Urinary bladder (tissue), 4 donors: Measurements from ENCODE around the gene RMND5A. TPM values are rescaled to one million over a fixed set of nuclear protein-coding genes. Genes with fewer than 3 reads are reported as not detected.

Experiments used
- DNase-seq: peaks from one replicate; pipeline ENCODE4 v3.0.0-alpha.2; 2015; ENCODE audit errors: extremely low spot score
- H3K27ac ChIP-seq: one replicate; pipeline ENCODE4 v1.5.1; 2013; ENCODE audit warnings: low read depth, mild to moderate bottlenecking, moderate library complexity
- H3K36me3 ChIP-seq: one replicate; pipeline ENCODE4 v1.6.1; 2013; ENCODE audit warnings: mild to moderate bottlenecking, moderate library complexity; ENCODE audit not compliant: insufficient read depth
- H3K4me1 ChIP-seq: one replicate; pipeline ENCODE4 v1.6.1; 2013; ENCODE audit warnings: mild to moderate bottlenecking, moderate library complexity; ENCODE audit not compliant: insufficient read depth
- H3K4me3 ChIP-seq: one replicate; pipeline ENCODE4 v1.5.1; 2013; ENCODE audit warnings: low read depth, low read length
- WGBS: extraction: QIAGEN DNeasy Blood & Tissue Kit; methylation state at CpG from one replicate; pipeline ENCODE4 v1.1.7; 2013; 5-methylcytosine and 5-hydroxymethylcytosine counted together
- polyA plus RNA-seq: library from polyadenylated mRNA; stranded (reverse); fragments of 200-250 nt; gene quantifications from one replicate; pipeline ENCODE4 v1.2.3, GENCODE V29; 2013
- total RNA-seq: library from RNA; depleted of rRNA; stranded (reverse); fragments of >200 nt; gene quantifications from one replicate; pipeline ENCODE4 v1.2.3, GENCODE V29; 2014
- donor health status: healthy with polysubstance abuse.
- donor health status: healthy.

Gene RMND5A
- total and polyA plus RNA-seq, 2 donors = 15.0 to 67.7 TPM

DNA sequence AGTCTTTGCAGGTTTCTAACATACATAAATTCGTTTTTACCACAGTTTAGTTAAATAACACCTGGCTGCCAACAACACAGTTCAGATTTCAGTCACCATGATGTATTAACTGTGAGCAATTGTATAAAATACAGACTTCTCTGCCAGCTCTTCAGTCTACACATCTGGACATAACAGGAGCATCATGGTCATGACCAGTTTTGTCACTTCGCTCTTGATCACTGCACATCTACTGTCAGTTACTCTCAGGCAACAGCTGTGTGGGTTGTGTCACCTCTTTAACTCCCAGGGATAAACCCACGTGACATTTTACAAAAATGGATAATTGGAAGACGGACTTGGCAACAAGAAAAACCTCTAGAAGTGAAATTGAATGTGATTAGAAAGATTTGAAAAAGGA lies 40.3 kb downstream of the RMND5A start:
- no peak overlapping the region for H3K4me3 ChIP-seq
- WGBS = 86% methylated on average over 4 of the region's 4 CpGs
- no peaks in the 10 kb centered on the region for H3K4me1 ChIP-seq
- no peak overlapping the region for H3K27ac ChIP-seq
- H3K36me3 ChIP-seq = no peaks in the 10 kb centered on the region
- DNase-seq = no peak

DNA sequence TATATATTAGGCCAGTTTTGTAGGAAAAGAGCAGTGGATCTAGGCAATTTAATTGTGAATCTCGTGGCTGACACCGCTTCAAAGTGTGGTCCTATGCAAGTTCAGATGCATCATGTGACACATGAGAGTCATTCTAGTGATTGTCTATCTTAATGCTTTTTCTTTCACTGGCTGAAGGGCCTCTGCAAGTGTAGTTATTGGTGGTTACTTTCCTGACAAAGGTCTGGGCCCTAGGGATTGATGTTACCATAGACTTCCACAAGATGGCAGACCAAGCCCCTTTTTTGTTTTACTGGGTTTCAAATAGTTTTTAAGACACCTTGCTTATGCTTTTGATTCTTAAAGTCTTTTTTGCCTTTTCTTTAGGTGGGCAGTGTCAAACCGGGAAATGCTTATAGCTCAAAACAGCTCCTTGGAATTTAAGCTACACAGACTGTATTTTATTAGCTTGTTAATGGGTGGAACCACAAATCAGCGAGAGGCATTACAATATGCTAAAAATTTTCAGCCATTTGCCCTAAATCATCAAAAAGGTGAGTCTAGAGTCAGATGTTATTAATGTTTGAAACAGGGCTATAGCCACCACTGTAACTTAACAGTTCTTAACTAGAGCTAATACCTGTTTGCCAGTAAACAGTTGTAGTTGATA lies 44.7 kb downstream of the RMND5A start:
- 70% methylated on average over 4 of the region's 4 CpGs for WGBS
- DNase-seq = no peak
- Histone ChIP-seq H3K36me3 (peaks cover 2% of the 10 kb centered on the region), H3K27ac (no peak overlapping the region), H3K4me3 (no peak overlapping the region), H3K4me1 (no peaks in the 10 kb centered on the region)

DNA sequence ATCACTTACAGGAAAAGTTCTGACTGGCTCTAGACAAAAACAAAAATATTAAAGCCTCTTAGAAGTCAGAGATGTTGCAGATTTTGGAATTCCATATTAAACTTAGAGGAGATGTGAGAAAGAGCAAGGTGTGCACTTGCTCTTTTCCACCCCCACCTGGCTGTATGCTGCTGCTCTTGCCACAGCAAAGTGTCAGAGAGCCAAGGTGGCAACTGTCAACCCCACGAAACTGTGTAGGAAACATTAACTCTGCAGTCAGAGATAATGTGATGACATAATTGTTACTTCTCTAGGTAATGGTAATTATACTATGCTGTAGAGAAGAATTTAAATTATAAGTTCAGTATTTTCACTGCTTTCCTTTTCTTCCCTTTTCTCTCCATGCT lies 45.2 kb downstream of the RMND5A start:
- Histone ChIP-seq H3K4me1 (no peaks in the 10 kb centered on the region), H3K4me3 (no peak overlapping the region), H3K36me3 (peaks cover 2% of the 10 kb centered on the region), H3K27ac (no peak overlapping the region)
- DNase-seq = no peak
- 83% methylated on average over 1 of the region's 1 CpG for WGBS

DNA sequence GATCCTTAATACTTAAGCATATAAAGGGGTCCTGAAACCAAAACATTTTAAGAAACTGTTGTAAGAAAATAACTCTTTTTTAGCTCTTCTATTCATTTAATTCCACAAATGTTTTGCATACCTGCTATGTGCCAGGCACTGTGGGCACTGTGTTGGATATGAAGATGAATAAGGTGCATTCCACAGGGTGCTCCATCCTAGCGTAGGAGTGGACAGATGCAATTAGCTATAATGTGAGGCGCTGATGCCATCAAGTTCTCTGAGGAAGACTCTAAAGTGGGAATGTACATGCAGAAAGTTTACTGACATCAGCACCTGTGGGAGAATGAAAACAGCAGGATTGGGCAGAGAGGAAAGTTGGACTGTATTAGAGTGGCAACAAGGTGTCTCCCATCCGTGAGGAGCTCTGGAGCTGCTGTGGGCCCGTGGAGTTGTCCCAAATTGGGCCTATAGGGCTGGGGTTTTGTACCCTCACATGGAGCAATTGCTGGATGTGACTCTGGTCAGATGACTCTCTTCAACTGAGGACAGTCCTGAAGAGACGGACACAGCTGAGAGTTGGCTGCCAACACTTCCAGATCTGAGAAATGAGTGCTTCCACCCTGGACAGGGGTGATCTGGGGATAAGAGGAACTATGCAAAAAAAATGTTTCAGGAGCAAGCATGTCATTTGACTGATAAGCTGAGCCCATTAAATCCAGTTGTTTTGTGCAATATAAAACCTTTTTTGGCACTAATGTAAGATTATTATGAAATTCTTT lies 48.3 kb downstream of the RMND5A start:
- Histone ChIP-seq H3K36me3 (peaks cover 9% of the 10 kb centered on the region), H3K4me3 (no peak overlapping the region), H3K27ac (no peak overlapping the region), H3K4me1 (no peaks in the 10 kb centered on the region)
- no peak for DNase-seq
- WGBS = 84% methylated on average over 5 of the region's 5 CpGs

DNA sequence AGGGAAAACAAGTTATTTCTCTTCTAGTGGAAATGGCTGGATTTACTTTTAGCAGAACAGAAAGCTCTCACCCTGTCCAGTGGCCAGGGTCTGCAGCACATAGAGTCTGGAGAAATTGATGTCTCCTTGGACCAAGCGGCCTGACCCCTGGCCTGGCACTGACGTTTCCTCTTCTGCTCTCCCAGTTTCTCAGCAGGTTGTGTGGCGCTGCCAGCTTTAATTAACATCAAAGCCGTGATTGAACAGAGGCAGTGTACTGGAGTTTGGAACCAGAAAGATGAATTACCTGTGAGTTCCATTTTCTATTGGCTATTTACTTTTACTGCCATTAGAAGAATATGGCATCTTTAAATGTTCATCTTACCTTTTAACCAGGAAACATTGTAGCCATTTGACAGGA lies 49.7 kb downstream of the RMND5A start:
- peaks cover 9% of the 10 kb centered on the region for H3K36me3 ChIP-seq
- DNase-seq = no peak
- WGBS = 89% methylated on average over 4 of the region's 4 CpGs

DNA sequence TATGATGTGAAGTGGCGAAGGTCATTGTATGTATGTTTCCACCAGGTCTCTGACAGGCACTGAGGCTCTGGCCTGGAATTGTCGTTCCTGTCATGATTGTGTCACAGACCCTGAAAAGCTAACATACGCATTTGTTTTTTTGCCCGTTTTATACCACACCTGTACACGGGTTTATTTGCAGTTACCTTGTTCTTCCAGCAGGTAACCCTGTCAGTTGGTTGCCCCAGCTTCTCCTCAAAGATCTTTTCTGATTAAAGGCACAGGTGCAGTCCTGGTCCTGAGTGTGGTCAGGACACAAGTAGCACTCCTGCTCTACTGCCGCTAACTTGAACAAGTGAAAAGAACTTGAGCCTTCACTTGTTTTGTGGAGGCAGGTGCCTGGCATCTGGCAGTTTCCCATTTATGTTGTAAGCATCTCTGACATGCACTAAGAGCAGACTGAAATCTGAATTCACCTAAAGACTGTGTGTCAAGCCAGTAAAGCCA lies 50.8 kb downstream of the RMND5A start:
- H3K4me1 ChIP-seq = no peaks in the 10 kb centered on the region
- no peak overlapping the region for H3K27ac ChIP-seq
- WGBS = 92% methylated on average over 6 of the region's 6 CpGs
- no peak for DNase-seq
- no peak overlapping the region for H3K4me3 ChIP-seq
- H3K36me3 ChIP-seq = peaks cover 9% of the 10 kb centered on the region

More for the DNA sequence above, 49.7 kb downstream of the RMND5A start:
- Histone ChIP-seq H3K27ac (no peak overlapping the region), H3K4me1 (no peaks in the 10 kb centered on the region), H3K4me3 (no peak overlapping the region)

DNA sequence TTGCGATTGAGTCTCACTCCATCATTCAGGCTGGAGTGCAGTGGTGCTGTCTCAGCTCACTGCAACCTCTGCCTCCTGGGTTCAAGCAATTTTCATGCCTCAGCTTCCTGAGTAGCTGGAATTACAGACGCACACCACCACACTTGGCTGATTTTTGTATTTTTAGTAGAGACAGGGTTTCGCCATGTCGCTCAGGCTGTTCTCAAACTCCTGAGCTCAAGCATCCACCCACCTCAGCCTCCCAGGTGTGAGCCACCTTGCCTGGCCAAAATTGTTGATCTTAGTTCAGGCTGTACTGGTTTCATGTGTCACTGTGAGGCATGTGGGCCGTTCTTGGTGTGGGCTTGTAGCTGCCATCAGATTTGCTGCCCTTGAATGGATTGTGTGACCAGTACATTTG lies 52.5 kb downstream of the RMND5A start:
- Histone ChIP-seq H3K4me1 (no peaks in the 10 kb centered on the region), H3K36me3 (peaks cover 10% of the 10 kb centered on the region), H3K27ac (no peak overlapping the region), H3K4me3 (no peak overlapping the region)
- DNase-seq = no peak
- 74% methylated on average over 5 of the region's 5 CpGs for WGBS

DNA sequence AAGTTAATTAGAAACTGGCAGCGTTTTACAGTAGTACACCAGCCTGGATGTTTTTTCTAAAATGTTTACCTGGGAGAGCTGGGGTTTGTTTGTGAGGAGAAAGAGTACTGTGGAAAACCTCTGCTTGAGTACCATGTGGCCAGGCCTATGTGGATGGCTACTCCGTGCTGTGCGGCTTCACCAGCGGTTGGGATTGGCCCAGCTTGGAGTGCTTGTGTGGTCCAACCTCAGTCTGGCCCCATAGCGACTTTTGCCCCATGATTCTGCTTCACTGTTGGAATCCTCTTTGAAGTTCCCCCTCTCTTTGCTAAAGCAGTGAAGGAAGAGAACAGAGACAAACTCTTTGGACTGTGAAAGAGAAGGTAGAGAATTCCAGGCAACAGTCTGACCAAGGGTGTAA lies 54.8 kb downstream of the RMND5A start:
- Histone ChIP-seq H3K27ac (no peak overlapping the region), H3K4me1 (no peaks in the 10 kb centered on the region), H3K4me3 (no peak overlapping the region), H3K36me3 (peaks cover 9% of the 10 kb centered on the region)
- 70% methylated on average over 5 of the region's 5 CpGs for WGBS
- DNase-seq = no peak

DNA sequence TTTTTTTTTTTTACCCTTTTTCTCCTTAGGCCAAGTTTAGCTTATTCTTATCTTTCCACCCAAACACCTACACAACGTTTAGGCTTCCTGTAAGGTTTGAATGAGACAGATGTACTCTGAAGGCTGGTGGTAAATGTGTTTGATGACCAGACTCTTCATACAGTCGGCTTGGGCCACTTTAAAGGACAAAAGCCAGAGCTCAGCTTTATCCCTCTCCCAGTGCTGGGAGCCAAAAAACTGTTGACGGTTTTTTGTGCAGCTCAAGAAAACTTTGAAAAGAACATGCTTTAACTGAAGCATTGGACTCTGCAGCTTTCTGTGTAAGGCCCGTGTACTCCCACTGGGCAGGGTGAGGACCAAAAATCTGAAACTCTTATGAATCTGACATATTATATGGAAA lies 55.2 kb downstream of the RMND5A start:
- DNase-seq = no peak
- WGBS = 35% methylated on average over 4 of the region's 4 CpGs
- H3K4me1 ChIP-seq = no peaks in the 10 kb centered on the region
- H3K27ac ChIP-seq = no peak overlapping the region
- H3K36me3 ChIP-seq = peaks cover 9% of the 10 kb centered on the region
- no peak overlapping the region for H3K4me3 ChIP-seq

DNA sequence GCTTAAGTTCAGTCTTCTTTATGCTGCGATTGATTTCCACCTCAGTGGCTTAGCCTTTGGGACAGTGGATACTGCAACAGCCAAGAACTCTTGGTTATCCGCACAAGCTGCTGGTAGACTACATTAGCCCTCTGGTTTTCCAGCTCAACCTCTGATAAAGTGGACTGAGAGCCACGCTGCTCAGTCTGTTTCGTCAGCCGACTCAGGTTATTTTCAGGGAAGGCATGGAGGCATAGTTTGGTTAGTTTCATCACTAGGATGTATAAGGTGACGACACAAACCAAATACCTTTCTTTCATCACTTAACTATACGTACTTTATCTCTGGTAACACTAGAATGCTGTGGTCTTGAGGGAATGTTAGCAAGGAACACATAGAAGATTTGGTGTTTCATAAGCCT lies 56.4 kb downstream of the RMND5A start:
- peaks cover 4% of the 10 kb centered on the region for H3K36me3 ChIP-seq
- WGBS = 90% methylated on average over 7 of the region's 7 CpGs

DNA sequence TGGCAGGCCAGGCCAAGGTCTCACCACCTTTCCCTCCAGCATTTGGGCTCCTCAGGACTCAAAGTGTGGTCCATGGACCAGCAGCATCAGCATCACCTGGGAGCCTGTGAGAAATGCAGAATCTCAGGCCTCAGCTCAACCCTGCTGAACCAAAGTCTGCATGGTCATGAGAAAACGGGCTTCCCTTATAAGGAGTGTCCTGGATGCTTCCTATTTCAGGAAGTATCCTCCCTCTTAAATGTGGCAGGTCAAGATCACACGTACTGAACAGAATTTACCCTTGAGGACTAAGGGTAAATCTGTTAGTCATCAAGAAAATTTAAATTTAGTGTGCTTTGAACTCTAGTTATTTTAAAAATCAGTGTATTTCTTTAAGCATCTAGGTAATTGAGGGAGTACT lies 58.9 kb downstream of the RMND5A start:
- H3K4me3 ChIP-seq = no peak overlapping the region
- 48% methylated on average over 2 of the region's 2 CpGs for WGBS
- no peak for DNase-seq
- H3K36me3 ChIP-seq = peaks cover 1% of the 10 kb centered on the region
- H3K27ac ChIP-seq = no peak overlapping the region
- no peaks in the 10 kb centered on the region for H3K4me1 ChIP-seq

More for the DNA sequence above, 56.4 kb downstream of the RMND5A start:
- no peak for DNase-seq
- Histone ChIP-seq H3K4me1 (no peaks in the 10 kb centered on the region), H3K27ac (no peak overlapping the region), H3K4me3 (no peak overlapping the region)

DNA sequence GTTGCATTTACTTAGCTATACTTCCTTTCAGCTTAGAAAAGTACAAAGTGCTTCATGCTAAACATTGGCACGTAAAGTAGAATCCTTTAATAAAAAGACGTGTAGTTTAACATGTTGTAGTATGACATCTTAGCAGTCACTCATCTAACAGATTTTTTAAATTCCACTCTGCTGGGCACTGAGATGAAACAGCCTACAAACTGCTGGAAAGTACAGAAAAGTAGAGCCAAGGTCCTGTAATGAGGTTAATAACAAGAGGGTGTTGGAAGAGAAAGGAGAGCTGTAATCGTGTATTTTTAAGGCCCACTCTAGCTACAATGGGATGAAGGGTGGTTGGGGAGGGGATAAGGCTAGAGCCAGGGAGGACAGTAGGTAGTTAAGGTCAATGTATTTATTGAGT lies 59.9 kb downstream of the RMND5A start:
- Histone ChIP-seq H3K36me3 (peaks cover 1% of the 10 kb centered on the region), H3K27ac (no peak overlapping the region), H3K4me3 (no peak overlapping the region), H3K4me1 (no peaks in the 10 kb centered on the region)
- WGBS = 66% methylated on average over 3 of the region's 3 CpGs
- DNase-seq = no peak

DNA sequence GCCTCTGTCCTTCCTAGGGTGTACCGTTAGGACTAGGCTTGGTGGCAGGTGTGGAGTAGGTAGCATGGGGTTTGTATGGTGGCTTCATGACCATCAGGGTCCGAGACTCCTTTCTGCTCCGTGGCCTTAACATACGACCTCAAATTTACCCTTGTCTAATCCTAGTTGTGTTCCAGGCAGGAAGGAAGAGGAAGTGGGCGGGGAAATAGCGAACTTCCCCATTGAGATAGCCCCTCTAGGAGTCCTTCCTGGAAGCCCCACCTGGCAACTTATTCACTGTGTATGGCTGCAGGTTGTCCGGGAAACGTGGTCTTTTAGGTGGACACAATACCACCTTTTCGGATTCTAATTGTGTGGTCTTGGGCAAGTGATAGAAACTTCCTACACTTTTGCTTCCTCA lies 61.3 kb downstream of the RMND5A start:
- Histone ChIP-seq H3K36me3 (no peaks in the 10 kb centered on the region), H3K4me1 (no peaks in the 10 kb centered on the region), H3K27ac (no peak overlapping the region), H3K4me3 (no peak overlapping the region)
- DNase-seq = no peak
- WGBS = 75% methylated on average over 9 of the region's 9 CpGs

DNA sequence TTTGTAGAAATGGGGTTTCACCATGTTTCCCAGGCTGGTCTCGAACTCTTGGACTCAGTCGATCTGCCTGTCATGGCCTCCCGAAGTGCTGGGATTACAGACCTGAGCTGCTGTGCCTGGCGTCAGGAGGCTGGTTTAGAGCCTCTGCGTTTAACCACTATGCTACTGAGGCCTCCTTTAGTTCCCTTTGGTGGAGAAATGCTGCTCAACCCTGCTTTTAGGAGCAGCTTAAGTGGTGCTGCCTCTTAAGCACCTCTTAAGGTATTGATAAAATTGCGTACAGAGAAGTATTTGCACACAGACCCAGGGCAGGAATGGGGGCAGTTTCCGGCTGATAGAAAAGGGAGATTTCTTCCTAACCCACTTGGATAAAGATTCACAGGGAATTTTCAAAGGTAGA lies 62.7 kb downstream of the RMND5A start:
- WGBS = 85% methylated on average over 7 of the region's 7 CpGs
- Histone ChIP-seq H3K4me3 (no peak overlapping the region), H3K27ac (no peak overlapping the region), H3K4me1 (no peaks in the 10 kb centered on the region), H3K36me3 (no peaks in the 10 kb centered on the region)
- no peak for DNase-seq
